GM21381 (cell line): ENCODE data around the gene TMEM53.
A peak's percentile ranks its signal among the peaks of the same experiment; 100 is the strongest.

Source experiments
- ATAC-seq: cut with Tn5 transposase; IDR thresholded peaks from one replicate; pipeline ENCODE4 v1.9.1; 2021; ENCODE audit warnings: mild to moderate bottlenecking, moderate library complexity; ENCODE audit not compliant: unreplicated experiment

Gene TMEM53

GRCh38 chr1:44648529-44649250, 25.6 kb downstream of the TMEM53 start:
- no peak for ATAC-seq

DNA sequence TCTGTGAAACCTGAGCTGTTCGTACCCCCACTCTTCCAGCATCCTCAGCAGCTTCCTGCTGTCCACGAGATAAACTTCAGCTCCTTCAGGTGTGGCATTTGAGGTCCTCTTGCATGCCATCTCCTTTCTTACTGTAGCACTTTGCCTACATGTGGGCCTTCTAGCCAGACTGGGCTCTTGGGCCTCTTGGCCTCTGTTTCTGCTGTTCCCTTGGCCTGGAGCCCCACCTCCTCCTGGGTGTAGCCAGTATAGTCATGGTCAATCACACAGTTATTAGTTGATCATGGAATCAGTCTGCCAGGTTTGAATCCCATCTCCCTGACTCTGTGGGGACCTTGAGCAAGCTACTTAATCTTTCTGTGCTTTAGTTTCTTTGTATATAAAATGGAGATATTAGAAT, 26.4 kb downstream of the TMEM53 start:
- no peak for ATAC-seq

- ATAC-seq: no peak
Observed at GRCh38 chr1:44646261-44647110, 27.8 kb downstream of the TMEM53 start.

DNA sequence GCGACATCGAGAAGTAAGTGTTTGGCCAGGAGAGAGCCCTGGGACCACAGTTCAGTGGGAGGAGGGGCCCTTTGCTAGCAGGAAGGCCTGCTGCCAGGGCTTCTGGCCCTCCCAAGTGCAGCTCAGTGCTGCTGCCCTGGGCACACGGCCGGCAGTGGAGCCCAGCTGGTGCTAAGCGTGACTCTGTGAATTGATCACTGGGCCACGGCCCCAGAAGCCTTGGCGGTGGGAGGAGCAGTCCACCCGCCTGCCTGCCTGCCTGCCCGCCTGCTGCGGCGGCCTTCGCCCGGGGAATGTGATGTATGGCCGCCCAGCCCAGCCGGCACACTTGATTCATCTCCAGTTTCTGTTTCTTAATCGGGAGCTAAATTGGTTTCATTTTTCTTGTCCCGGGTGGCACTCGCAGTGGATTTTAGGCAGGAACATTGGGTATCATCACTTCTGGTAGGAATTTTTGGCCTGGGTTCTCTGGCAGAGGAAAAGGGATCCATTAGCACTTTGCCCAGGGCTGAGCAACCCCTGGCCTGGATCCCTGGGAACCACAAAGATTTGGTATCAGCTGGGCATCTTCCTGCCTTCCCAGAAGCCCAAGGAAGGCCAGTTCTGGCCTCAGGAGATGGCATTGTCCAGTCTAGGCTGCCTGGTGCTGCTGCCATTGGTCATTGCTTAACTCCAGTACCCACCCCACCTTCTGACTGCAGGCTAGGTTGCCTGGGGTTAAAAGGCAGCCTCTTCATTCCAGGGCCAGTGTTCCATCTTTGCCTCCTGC, 28.6 kb downstream of the TMEM53 start:
- ATAC-seq: no peak

- no peak for ATAC-seq
Observed at GRCh38 chr1:44644806-44645205, 29.5 kb downstream of the TMEM53 start.

DNA sequence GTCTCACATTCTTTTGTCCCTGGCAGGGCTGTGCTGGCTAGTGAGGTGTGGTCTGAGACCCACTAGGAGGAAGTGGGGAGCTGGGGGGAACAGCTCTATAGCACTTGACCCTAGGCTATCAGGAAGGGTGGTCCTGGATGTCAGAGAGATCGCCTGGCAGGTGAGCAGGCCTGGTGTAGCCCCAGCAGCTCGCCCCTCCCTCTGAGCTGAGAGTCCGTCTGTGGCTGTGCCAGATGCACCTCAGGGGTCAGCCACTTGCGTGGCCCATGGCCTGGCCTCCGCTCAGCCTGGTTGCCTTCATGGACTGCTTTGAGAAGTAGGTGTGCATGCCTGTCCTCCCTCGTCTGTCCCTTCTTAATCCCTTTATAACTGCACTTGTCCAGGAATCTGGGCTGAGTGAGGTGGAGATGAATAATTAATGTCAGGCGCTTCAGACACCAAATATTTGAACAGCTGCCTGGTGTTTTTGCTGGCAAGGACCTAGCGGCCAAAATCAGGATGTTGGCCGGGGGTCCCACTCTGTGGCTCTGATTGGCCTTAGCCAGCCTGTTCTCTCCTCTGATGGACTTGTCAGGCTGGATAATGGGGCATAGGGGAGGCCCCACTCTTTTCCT, 30.5 kb downstream of the TMEM53 start:
- ATAC-seq: no peak

- no peak for ATAC-seq
Observed at GRCh38 chr1:44642925-44643324, 31.4 kb downstream of the TMEM53 start.

- ATAC-seq: no peak
Observed at GRCh38 chr1:44642255-44642654, 32.0 kb downstream of the TMEM53 start.

GRCh38 chr1:44641126-44642102, 32.9 kb downstream of the TMEM53 start:
- ATAC-seq: no peak

- no peak for ATAC-seq
Observed at GRCh38 chr1:44640200-44640853, 34.0 kb downstream of the TMEM53 start.

GRCh38 chr1:44637702-44638411, 36.4 kb downstream of the TMEM53 start:
- ATAC-seq: no peak

- no peak for ATAC-seq
Observed at GRCh38 chr1:44636688-44637598, 37.3 kb downstream of the TMEM53 start.

GRCh38 chr1:44636083-44636687, 38.1 kb downstream of the TMEM53 start:
- no peak for ATAC-seq

DNA sequence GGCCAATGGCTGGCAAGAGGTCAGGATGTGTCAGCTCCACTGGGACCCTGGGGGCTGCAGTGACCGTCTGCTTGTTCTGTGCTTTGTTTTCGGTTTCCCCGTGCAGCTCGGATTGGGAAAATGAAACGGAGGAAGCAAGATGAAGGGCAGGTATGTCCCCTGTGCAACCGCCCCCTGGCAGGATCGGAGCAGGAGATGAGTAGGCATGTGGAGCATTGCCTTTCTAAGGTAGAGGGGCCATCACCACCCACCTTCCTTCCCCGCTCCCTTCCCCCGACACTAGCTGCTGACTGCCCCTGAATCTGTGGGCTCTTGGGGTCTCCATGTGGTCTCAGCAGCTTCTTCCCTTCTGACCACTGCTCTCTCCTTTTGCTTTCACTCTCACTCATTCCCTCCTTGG, 38.8 kb downstream of the TMEM53 start:
- ATAC-seq: no peak

DNA sequence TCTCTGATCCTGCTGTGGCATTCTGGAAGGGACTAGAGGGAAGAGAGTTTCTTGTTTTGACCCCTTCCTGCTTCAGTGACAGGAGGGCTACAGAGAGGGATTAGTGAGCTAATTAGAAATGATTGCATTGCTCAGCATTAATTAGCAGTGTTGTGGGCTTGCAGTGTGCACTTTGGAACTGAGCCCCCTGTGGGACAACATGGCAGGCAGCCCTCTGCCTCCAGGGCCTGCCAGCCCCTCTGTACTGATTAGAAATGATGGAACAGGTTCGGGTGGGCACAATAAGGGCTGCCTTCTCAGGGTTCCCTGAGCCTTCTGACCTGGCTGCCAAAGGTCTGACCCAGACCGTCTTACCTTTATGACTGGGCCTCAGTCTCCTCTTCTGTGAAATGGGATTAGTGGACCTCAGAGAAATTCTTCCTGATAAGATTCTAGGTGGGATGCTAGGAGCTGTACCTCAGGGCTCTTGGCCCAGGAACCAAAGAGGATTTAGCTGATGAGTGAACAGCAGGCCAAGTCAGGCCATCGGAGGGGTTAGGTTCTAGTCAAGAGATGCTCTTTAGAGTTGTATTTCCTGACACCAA, 39.6 kb downstream of the TMEM53 start:
- no peak for ATAC-seq

GRCh38 chr1:44632598-44632997, 41.7 kb downstream of the TMEM53 start:
- ATAC-seq: peak; percentile 3
